GM18868 (cell line): ENCODE measurements around the gene STK24.

ENCODE experiments used
- ATAC-seq: cut with Tn5 transposase; IDR thresholded peaks from one replicate; pipeline ENCODE4 v1.9.1; 2021; ENCODE audit warnings: mild to moderate bottlenecking, moderate library complexity; ENCODE audit not compliant: unreplicated experiment

Gene STK24

GRCh38 chr13:98396071-98396710, 180.7 kb downstream of the STK24 start:
- ATAC-seq, result no peak
